NCI-H774 (cell line): ENCODE results near the gene RELA.
A peak's percentile ranks its signal among the peaks of the same experiment; 100 is the strongest.
"Not testable (repeated sequence)": the region's sequence is repeated elsewhere in the genome, so short reads cannot be mapped to it uniquely, and the experiment has no call there.

Experiments
- DNase-seq: peaks from one replicate; lab custom pipeline; 2025; lab: John Stamatoyannopoulos, UW

RELA gene

GRCh38 chr11:65662799-65663638, at the start of gene RELA:
TSS of gene RELA (minus strand) at chr11:65662916. CDS start at chr11:65662832, 84 bp downstream.
- peak; percentile 89 for DNase-seq

- peak; percentile 98 for DNase-seq
Measured at GRCh38 chr11:65711785-65712632, 49.3 kb upstream of the RELA start, which contains the start of gene KAT5. TSS of gene KAT5 (plus strand) at chr11:65712252. CDS start at chr11:65712268, 16 bp downstream.

DNA sequence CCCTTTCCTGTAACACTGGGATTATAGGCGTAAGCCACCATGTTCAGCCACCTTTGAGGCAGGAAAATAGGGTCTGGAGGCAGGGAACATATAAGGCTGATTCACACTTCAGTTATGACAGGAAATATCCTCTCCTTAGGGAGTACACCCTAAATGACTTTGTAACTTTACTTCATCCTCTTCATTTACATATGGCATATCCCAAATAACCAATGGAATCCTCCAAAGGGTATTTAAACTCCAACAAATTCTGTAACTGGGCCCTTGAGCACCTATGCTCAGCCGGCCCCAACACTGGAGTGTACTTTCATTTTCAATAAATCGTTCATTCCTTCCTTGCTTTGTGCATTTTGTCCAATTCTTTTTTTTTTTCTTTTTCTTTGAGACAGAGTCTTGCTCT, 47.7 kb upstream of the RELA start:
- DNase-seq = no peak

- no peak for DNase-seq
Measured at GRCh38 chr11:65709661-65710060, 46.9 kb upstream of the RELA start.

GRCh38 chr11:65708451-65708850, 45.7 kb upstream of the RELA start:
- no peak for DNase-seq

GRCh38 chr11:65707002-65707401, 44.3 kb upstream of the RELA start:
- DNase-seq = not testable (repeated sequence)

- DNase-seq = peak; percentile 28
Measured at GRCh38 chr11:65706303-65706763, 43.6 kb upstream of the RELA start.

DNA sequence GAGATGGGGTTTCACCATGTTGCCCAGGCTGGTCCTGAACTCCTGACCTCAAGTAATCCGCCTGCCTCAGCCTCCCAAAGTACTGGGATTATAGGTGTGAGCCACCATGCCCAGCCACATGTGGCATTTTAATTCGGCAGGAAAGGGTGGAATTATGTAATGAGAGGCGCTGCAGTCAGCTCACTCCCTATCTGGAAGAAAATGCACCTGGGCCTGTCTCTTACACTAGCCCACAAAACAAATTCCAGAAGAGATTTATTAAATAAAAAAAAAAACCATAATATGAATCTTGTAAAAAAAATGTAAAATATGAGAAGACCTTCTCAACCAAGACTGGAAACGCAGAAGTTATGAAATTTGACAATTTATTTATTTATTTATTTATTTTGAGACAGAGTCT, 41.1 kb upstream of the RELA start:
- no peak for DNase-seq

- DNase-seq = no peak
Measured at GRCh38 chr11:65701686-65702085, 39.0 kb upstream of the RELA start.

GRCh38 chr11:65700399-65700798, 37.7 kb upstream of the RELA start:
- DNase-seq = no peak

DNA sequence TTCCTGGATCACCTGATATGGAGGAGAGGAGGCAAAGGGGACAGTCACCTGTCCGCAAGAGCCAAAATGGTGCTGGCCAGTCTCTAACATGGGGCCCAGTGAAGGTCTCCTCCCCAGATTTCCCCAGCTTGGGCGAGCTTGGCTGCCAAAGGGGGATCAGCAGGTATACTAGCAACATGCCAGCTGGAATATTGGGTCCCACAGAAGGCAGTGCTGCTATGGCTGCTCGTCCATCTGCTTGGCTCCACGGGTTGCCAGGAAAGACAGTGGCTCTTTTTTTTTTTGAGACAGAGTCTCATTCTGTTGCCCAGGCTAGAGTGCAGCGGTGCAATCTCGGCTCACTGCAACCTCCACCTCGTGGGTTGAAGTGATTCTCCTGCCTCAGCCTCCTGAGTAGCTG, 36.6 kb upstream of the RELA start:
- DNase-seq = no peak

GRCh38 chr11:65698205-65698604, 35.5 kb upstream of the RELA start:
- DNase-seq = no peak

DNA sequence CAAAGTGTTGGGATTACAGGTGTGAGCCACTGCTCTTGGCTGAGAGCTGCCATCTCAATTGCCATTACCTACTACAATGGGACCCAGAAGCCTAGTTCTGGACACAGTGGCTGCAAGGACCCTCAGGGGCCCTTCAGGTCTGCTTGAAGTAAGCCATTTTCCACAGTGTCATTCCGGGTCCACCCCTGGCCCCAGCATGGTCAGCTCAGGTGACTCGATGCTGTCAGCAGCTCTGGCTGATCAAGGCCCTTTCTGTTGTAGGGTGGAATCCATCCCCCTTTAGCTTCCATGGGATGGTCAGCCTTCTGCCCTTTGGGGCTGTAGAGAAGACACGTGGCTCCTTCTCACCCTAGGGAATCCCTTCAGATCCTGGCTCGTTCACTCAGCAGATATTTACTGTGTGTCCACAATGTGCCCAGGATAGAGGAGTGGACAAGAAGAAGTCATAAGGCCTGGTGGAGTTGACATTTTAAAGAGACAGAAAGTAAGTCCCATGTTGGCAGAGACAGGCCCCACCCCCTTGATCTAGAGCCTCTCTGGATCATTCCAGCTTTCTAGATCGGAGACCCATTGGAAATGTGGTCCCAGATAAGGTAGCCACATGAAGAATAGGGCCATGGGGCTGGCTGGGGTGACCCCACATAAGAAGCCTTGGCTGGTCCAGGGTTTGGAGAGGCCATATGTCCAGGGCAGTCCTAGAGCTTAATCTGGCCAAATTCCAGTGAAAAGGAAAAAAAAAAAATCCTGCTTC, 34.3 kb upstream of the RELA start:
- DNase-seq = no peak

- DNase-seq = peak; percentile 93
Measured at GRCh38 chr11:65695459-65696241, 32.9 kb upstream of the RELA start.

- DNase-seq = no peak
Measured at GRCh38 chr11:65692367-65692766, 29.7 kb upstream of the RELA start.

DNA sequence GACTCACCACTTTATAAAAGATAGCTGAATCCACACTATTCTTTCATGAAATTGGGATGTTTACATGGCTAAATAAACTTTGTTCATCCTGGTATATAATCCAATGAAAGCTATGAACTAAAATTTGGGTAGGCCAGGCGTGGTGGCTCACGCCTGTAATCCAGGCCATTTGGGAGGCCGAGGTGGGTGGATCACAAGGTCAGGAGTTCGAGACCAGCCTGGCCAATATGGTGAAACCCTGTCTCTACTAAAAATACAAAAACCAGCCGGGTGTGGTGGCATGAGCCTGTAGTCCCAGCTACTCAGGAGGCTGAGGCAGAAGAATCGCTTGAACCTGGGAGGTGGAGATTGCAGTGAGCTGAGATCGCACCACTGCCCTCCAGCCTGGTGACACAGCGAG, 29.1 kb upstream of the RELA start:
- DNase-seq = not testable (repeated sequence)

GRCh38 chr11:65685981-65686380, 23.3 kb upstream of the RELA start:
- no peak for DNase-seq

- not testable (repeated sequence) for DNase-seq
Measured at GRCh38 chr11:65683480-65683879, 20.8 kb upstream of the RELA start.

GRCh38 chr11:65680192-65680743, 17.6 kb upstream of the RELA start:
- no peak for DNase-seq

DNA sequence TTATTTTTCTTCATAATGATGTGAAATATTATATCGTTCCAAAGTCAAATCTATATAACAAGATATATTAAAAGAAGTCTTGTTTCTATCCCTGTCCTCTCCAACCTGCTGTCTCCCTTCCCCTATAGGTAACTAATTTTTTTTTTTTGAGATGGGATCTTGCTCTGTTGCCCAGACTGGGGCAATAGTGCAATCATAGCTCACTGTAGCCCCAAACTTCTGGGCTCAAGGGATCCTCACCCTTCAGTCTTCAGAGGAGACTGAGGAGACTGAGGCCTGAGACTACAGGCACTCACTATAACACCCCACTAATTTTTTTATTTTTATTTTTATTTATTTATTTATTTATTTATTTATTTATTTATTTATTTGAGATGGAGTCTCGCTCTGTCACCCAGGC, 10.3 kb upstream of the RELA start:
- no peak for DNase-seq
